Activated T-helper 1 cell treated with anti-CD3 and anti-CD28 coated beads, Interleukin-2, amount 50 U/mL, for 16 hours (primary cell): ENCODE measurements around the gene ULK1.

Experiments used
- DNase-seq, 2 donors: peaks; one replicate each; pipeline ENCODE4 v3.0.0-alpha.2; 2020; ENCODE audit warnings: low read depth in 1 of 2, low spot score in 1 of 2

Gene ULK1

DNA sequence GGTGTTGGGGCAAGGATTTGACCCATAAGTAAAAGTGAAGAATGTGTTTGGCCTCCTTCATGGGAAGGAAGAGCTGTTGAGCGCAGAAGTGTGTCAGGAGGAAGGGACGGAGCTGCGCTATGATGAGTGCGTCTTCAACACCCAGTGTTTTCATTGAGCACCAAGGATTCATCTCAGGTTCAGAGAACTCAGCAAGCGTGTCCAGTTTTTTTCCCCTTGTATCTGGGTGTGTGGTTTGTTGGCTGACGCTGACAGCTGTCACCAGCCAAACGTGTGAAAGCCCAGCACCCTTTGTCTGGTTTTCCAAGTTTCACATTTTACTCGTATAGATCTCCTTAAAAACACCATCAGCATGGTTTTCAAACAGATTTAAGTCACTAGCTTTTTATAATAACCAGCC is 67.6 kb downstream of the ULK1 start:
- DNase-seq, result no peak

DNA sequence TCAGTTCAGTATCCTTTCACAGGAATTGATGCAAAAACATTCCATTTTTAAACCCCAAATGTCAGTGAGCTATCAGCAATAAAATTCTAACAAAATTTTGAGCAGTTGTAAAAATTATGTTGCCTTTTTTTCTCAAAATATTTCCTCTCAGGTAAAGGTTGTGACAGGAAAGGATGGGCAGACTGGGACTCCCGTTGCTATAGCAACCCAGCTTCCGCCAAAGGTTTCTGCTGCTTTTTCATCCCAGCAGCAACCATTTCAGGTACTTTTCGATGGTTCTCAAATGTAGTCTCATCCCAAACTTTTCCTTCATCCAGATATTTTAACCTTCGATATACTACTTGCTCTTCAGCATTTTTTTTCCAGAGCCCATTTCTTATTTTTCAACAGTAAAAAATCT is 69.0 kb downstream of the ULK1 start:
- no peak for DNase-seq

DNA sequence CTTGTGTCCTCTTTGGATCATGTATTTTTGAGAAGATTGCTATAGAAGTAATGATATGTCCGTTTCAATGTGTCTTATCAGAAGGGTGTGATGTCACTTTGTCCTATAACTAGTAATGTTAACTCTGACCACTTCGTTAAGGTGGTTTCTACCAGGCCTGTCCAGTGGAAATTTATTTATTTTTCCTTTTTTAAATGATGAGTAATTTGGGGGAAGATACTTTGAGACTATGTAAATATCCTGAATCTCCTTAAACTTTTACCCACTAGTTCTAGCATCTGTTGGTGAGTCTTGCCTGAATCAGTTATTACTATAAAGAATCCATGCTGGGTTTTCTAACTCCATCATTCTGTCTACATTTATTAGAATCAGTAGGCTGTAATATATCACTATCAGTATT is 70.7 kb downstream of the ULK1 start:
- no peak for DNase-seq

GRCh38 chr12:131971226-131971625 is 76.8 kb downstream of the ULK1 start:
- no peak for DNase-seq
